ENCODE results near the gene SENP1.
"Not testable (repeated sequence)": the region's sequence is repeated elsewhere in the genome, so short reads cannot be mapped to it uniquely, and the experiment has no call there.

Gene SENP1

DNA sequence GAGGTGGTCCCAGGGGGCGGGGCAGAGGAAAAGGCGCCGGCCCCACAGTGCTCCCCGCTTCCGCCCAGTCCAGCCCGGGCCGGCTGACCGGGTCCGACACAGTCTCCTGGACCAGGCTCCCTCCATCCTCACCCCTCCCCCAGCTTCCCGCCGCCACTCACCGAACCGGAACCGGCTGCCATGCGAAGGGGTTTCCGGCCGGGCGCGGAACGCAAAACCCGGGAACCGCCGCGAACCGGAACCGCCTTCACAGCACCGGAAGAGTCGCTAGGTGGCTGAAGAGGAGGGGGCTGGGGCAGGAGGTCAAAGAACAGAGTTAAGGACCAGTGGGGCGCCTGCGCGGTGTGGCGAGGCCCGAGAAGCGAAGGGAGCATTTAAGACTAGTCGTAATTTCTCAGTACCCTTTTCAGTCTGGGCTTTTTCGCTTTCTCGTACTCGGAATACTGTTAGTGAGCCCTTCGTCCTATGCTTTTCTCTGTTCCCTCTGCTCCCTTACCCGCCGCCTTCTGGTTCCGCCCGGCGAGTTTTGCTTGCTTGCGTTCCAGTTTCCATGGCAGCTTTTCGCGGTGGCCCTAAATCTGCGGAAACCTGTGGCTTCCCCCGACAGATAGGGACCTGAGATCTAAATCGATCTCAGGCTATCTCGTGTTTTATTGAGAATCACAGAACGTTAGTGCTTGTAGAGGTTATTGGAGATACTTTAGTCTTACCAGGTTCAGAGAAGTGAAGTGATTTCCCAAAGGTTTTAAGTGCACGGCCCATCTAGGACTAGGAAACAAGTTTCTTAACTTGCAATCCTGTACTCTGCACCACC lies at the start of gene SENP1:
Gene SENP1, minus strand, starts transcription at position 213 of the 814 bp plus-strand sequence. CDS start 4,607 bp downstream, outside the sequence.
- peak; percentile 88 to 92 for DNase-seq

DNA sequence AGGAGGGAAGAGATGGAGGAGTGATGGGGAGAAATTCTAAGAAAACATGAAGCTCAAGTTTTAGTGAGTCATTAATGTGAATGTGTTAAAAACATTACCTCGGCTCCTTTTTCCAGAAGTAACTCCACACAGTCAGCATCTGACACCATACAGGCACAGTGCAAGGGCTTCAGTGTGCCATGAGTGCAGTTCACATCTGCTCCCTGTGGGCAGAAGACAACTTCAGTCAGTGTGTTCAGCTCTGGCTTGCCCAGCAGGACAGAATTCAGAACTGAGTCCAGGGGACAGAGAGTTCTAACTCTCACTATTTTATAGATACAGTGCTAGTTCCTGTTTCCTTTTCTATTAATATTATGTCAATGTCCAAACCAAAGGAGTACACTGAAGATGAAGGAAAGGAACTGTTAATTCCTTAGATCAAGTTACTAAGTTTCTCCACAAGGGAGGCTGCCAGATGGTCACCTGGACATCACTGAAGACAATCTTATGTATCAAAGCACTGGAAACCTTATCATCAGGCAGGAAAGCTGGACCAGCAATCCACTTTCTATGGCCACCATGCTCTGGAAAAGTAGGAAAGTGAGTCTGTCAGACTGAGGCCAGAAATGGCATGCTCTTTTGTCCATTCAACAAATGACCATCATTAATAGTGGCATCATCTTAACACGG lies 45.4 kb upstream of the SENP1 start:
- no peak for DNase-seq

DNA sequence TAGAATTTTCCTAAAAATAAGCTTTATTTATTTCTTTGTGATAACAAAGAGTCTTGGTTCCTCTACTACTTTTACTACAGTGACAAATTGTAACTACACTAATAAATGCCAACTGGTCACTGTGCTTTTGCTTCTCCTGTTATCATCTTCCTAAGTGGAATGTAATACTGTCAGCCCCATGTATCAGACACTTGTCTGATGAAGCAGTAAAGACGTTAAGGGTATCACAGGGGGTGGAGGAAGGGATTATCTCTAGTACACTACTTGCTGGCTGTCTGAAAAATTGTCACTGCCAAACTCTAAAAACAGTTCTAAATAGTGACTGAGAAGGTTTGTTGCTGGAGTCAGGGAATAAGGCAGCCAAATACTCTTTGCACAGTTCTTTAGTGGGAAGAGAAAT lies 40.1 kb upstream of the SENP1 start:
- DNase-seq, result no peak

GRCh38 chr12:48143898-48144297 lies 38.0 kb upstream of the SENP1 start:
- DNase-seq, result no peak

GRCh38 chr12:48142818-48143674 lies 37.2 kb upstream of the SENP1 start:
- no peak for DNase-seq

- DNase-seq, result no peak
These were observed 29.1 kb upstream of the SENP1 start for GRCh38 chr12:48135027-48135426.

DNA sequence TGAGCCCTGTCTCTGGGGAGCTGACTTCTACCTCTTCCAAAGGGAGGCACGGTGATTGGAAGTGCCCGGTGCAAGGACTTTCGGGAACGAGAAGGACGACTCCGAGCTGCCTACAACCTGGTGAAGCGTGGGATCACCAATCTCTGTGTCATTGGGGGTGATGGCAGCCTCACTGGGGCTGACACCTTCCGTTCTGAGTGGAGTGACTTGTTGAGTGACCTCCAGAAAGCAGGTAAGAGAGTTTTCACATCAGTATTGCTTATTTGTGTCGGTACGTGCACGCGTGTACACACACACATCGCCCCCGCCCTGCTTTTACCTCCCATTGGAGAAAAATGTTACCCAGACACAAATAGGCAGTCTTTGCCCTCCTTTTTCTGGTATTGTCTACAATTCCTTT lies 26.9 kb upstream of the SENP1 start:
- no peak for DNase-seq

GRCh38 chr12:48131517-48131916 lies 25.6 kb upstream of the SENP1 start:
- DNase-seq, result no peak

DNA sequence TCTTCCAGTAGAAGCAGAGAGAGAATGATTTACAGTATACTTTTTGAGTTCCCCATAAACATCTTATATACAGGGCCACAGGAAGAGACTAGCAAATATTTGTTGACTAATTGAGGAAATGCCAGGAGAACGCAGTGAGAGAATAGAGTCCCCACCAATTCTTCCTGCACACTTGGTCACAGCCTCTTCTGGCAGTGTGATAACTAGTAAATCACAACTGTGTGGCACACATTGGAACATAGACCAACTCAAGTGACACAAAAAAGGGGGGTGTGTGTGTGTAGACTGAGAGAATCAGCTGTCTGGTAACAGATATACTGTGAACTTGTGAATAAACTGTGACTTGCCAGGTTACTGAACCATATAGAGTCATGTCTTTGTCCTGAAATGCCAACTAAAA lies 23.5 kb upstream of the SENP1 start:
- no peak for DNase-seq

- DNase-seq, result no peak
These were observed 22.9 kb upstream of the SENP1 start for GRCh38 chr12:48128800-48129199.

- DNase-seq, result no peak
These were observed 21.2 kb upstream of the SENP1 start for GRCh38 chr12:48126953-48127630.

- DNase-seq, result no peak
These were observed 20.1 kb upstream of the SENP1 start for GRCh38 chr12:48125985-48126384.

- DNase-seq, result not testable (repeated sequence)
These were observed 19.7 kb upstream of the SENP1 start for GRCh38 chr12:48125542-48125941.

DNA sequence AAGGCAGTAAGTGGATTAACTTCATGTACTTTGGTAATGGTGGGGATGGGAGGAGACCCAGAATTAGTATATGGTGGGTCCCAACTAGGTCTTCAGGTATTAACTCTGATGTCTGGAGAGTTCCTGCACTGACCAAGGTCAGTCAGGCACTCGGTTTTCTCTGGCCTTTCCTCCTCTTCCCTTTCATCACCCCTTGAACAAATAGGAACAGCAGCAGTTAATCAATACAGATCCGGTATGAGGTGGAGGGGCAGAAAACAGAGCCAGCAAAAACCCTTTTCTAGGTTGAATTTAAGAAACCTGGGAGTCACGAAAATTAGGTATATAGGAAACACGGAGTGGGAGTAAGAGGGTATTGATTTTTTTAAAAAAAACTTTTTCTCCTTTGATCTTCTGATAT lies 17.3 kb upstream of the SENP1 start:
- DNase-seq, result no peak

GRCh38 chr12:48122065-48122834 lies 16.4 kb upstream of the SENP1 start:
- no peak for DNase-seq

- DNase-seq, result no peak
These were observed 15.6 kb upstream of the SENP1 start for GRCh38 chr12:48121522-48121921.

DNA sequence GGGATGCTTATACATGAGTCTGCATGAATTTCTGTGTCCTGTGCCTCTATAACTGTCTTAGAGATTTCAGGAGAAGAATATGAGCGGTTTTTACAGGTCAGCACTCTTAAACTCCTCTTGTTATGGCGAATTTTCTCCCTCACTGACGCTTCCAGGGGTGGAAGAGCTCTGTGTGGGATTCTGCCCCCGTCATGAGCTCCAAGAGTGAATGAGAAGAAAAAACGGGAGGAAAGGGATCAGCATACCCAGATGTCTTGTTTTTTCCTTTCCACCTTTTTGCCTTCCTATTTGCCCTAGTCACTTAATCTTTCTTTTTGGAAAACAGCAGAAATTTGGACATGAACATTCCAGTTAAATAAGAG lies 13.9 kb upstream of the SENP1 start:
- no peak for DNase-seq

GRCh38 chr12:48119078-48119833 lies 13.4 kb upstream of the SENP1 start, which contains the start of gene PFKM:
Gene PFKM (plus strand): TSS chr12:48119364. CDS start chr12:48122775, 3,411 bp downstream.
- peak; percentile 74 to 77 for DNase-seq

GRCh38 chr12:48118284-48118871 lies 12.5 kb upstream of the SENP1 start:
- no peak for DNase-seq

- DNase-seq, result no peak
These were observed 10.1 kb upstream of the SENP1 start for GRCh38 chr12:48115957-48116356.

DNA sequence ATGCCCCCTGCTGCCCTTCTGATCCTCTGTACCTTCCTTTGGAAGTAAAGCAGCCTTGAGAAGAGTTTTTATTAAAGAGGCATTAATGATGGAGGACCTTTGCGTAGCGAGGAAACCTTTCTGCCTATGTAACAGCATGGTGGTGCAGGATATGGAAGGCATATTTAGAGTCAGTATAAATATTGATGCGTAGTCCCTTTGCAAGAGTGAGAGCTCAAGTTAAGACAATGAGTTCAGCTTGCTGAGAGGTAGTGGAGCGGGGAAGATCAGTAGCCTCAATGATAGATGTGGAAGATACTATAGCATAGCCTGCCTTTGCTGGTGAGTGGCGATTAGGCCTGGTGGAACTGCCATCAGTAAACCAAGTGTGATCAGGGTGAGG lies 5.4 kb upstream of the SENP1 start:
- DNase-seq, result not testable (repeated sequence)

Measured in CD4-positive, alpha-beta T cell treated with Interferon alpha-2 for 1 hour (primary cell).